Measurements from ENCODE around the gene TMIGD3.

DNA sequence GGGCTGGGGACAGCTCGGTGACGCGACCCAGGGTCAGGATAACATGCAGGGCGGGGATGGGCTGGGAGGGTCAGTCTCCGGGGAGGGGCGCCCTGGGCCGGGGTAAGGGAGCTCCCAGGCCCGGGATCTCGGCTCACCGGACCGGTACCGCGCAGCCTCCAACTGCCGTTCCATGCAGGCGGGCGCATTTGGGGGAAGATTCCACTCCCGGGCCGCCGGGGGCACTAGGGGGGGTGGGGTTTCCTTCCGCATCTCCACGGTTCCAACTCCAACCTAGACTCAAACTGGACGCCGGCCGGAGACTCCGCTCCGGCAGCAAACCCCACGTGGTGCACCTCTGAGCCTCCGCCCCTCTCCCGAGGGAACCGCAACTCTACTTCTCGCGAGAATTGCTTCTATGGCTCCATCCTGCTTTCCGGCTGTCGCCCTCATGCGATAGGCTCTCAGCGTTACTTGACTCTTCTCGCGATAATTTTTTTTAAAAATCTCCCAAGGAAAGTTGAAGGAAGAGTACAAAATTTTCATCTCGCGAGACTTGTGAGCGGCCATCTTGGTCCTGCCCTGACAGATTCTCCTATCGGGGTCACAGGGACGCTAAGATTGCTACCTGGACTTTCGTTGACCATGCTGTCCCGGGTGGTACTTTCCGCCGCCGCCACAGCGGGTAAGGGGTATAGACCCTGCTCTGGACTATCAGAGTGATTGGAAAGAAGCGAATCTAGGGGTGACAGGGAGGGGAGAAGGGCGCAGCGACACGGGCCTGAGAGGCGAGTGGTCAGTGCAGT is 54.3 kb downstream of the TMIGD3 start, which contains the start of the genes ATP5PB and WDR77:
- TF ChIP-seq POLR2A (IDR thresholded peaks at IDR 0.05) (peak; percentile 23 to 66), EP300 (IDR thresholded peaks at IDR 0.05) (no peak), POLR2AphosphoS5 (IDR thresholded peaks at IDR 0.05) (peak; percentile 26 to 66 (median 62))
- TF ChIP-seq, protein P1, sequence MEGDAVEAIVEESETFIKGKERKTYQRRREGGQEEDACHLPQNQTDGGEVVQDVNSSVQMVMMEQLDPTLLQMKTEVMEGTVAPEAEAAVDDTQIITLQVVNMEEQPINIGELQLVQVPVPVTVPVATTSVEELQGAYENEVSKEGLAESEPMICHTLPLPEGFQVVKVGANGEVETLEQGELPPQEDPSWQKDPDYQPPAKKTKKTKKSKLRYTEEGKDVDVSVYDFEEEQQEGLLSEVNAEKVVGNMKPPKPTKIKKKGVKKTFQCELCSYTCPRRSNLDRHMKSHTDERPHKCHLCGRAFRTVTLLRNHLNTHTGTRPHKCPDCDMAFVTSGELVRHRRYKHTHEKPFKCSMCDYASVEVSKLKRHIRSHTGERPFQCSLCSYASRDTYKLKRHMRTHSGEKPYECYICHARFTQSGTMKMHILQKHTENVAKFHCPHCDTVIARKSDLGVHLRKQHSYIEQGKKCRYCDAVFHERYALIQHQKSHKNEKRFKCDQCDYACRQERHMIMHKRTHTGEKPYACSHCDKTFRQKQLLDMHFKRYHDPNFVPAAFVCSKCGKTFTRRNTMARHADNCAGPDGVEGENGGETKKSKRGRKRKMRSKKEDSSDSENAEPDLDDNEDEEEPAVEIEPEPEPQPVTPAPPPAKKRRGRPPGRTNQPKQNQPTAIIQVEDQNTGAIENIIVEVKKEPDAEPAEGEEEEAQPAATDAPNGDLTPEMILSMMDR (IDR thresholded peaks at IDR 0.05) = no peak

Measured in sigmoid colon (tissue), 4 donors.